Adrenal gland (tissue), 12 donors: ENCODE results near the gene NRP1. TPM values are rescaled to one million over a fixed set of nuclear protein-coding genes. Genes with fewer than 3 reads are reported as not detected.

Experiments used
- DNase-seq, 7 donors: peaks; one replicate each; pipeline ENCODE4 v3.0.0-alpha.2; 2019 to 2020
- H3K27ac ChIP-seq, 5 donors: fragments of 200-600 bp; sonication (generic) in 4 of 5; 1 replicate in 3 of 5; 2 replicates in 2 of 5; pipeline versions ENCODE4 v1.5.1 to v1.8.0; 2016 to 2020; ENCODE audit warnings: mild to moderate bottlenecking in 1 of 5
- H3K27me3 ChIP-seq: fragments of 200-600 bp; 2 replicates; pipeline ENCODE4 v1.8.0; 2021
- H3K36me3 ChIP-seq, 2 donors: fragments of 200-600 bp; replicated peaks in 1 of 2; 1 replicate in 1 of 2; 2 replicates in 1 of 2; pipeline versions ENCODE4 v1.5.1 to v1.8.0; 2018 to 2022
- H3K4me1 ChIP-seq, 2 donors: fragments of 200-600 bp; replicated peaks in 1 of 2; 1 replicate in 1 of 2; 2 replicates in 1 of 2; pipeline versions ENCODE4 v1.5.1 to v1.8.0; 2018 to 2021
- H3K4me3 ChIP-seq, 4 donors: fragments of 200-600 bp; sonication (generic) in 3 of 4; one replicate each; pipeline ENCODE4 v1.5.1; 2016 to 2018
- H3K9me3 ChIP-seq, 3 donors: fragments of 200-600 bp; sonication (generic) in 1 of 3; replicated peaks in 1 of 3; 1 replicate in 2 of 3; 2 replicates in 1 of 3; pipeline versions ENCODE4 v1.5.1 to v1.8.0; 2016 to 2021
- CTCF ChIP-seq, 6 experiments: fragments of 450-650 bp in 4 of 6; fragments of 200-600 bp in 2 of 6; sonication (generic) in 1 of 6; IDR thresholded peaks; 1 replicate in 5 of 6; 2 replicates in 1 of 6; pipeline versions ENCODE4 v1.5.1 to v1.8.0; 2016 to 2021; ENCODE audit warnings: antibody characterized with exemption in 6 of 6, mild to moderate bottlenecking in 2 of 6, moderate library complexity in 1 of 6
- POLR2A ChIP-seq, 2 donors: fragments of 450-650 bp; IDR thresholded peaks; one replicate each; pipeline ENCODE4 v1.6.1; 2017; ENCODE audit warnings: antibody characterized with exemption in 2 of 2, mild to moderate bottlenecking in 2 of 2, moderate library complexity in 1 of 2
- WGBS, 4 donors: extraction: QIAGEN DNeasy Blood & Tissue Kit in 2 of 4; methylation state at CpG; one replicate each; pipeline versions ENCODE4 v1.1.5 to v1.1.7; 2013 to 2017; 5-methylcytosine and 5-hydroxymethylcytosine counted together
- intact Hi-C, 2 donors: fragments of 100-400 bp; cut with DNase I; formaldehyde crosslinking; loops; one replicate each; pipeline versions ENCODE4 v1.14.1 to v1.15.0; 2022 to 2023
- polyA plus RNA-seq, 3 donors: library from polyadenylated mRNA; stranded (reverse); fragments of 200-250 nt in 2 of 3; fragments of 350-450 nt in 1 of 3; fragmentation: Illumina TruSeq in 1 of 3; extraction: RNeasy Lipid Tissue Mini Kit (QIAGEN cat#74804) in 1 of 3; gene quantifications; one replicate each; pipeline ENCODE4 v1.2.3, GENCODE V29; 2013 to 2014
- total RNA-seq, 9 donors: library from RNA; depleted of rRNA in 4 of 9; stranded (reverse); fragments of >200 nt in 4 of 9; fragments of 120-200 nt in 1 of 9; fragmentation: NEBNext Ultra II Directional in 1 of 9; extraction: Animal tissue kit (Norgen Biotek cat#: 25700) in 1 of 9; gene quantifications; one replicate each; pipeline versions ENCODE4 v1.1.0 to v1.2.4, GENCODE V29; 2013 to 2023
- donor health status: healthy with polysubstance abuse.
- donor health status: Bipolar disorder and iron deficiency.
- donor health status: DM: yes; HTN: yes; CAD: no.
- donor health status: DM: no; HTN: no; CAD: no.
- donor health status: DM: no; HTN: no; CAD: no.
- donor health status: DM: yes; HTN: yes; CAD: no.

NRP1 gene
- total and polyA plus RNA-seq, 12 donors = 20.2 to 151 (median 92.1) TPM

GRCh38 chr10:33327751-33328150, 6.7 kb downstream of the NRP1 start:
- no peak overlapping the region for H3K4me3 ChIP-seq
- H3K27me3 ChIP-seq = no peaks in the 10 kb centered on the region
- H3K27ac ChIP-seq = no peak overlapping the region
- H3K36me3 ChIP-seq = peaks cover 0 to 22% of the 10 kb centered on the region in 2 donors
- intact Hi-C loops = no loop called here
- no peak for DNase-seq
- H3K4me1 ChIP-seq = peaks cover 0 to 65% of the 10 kb centered on the region in 2 donors
- TF ChIP-seq CTCF (IDR thresholded peaks at IDR 0.05) = peak in 1 of 6 experiments; percentile 3
- no peak for TF ChIP-seq POLR2A (IDR thresholded peaks at IDR 0.05)
- no peaks in the 10 kb centered on the region for H3K9me3 ChIP-seq

GRCh38 chr10:33326933-33327332, 7.5 kb downstream of the NRP1 start:
- peaks cover 0 to 69% of the 10 kb centered on the region in 2 donors for H3K4me1 ChIP-seq
- 51 to 77% (median 64%) methylated on average over 2 of the region's 2 CpGs for WGBS, 4 donors
- no peak for TF ChIP-seq CTCF (IDR thresholded peaks at IDR 0.05)
- no peak for TF ChIP-seq POLR2A (IDR thresholded peaks at IDR 0.05)
- H3K36me3 ChIP-seq = peaks cover 0 to 25% of the 10 kb centered on the region in 2 donors
- no peak for DNase-seq
- H3K27me3 ChIP-seq = no peaks in the 10 kb centered on the region
- intact Hi-C loops = no loop called here
- no peaks in the 10 kb centered on the region for H3K9me3 ChIP-seq
- no peak overlapping the region for H3K27ac ChIP-seq
- H3K4me3 ChIP-seq = peak overlapping the region in 1 of 4 donors; percentile 15

GRCh38 chr10:33325929-33326328, 8.5 kb downstream of the NRP1 start:
- Histone ChIP-seq H3K27ac (no peak overlapping the region), H3K9me3 (no peaks in the 10 kb centered on the region), H3K4me3 (no peak overlapping the region), H3K4me1 (peaks cover 0 to 67% of the 10 kb centered on the region in 2 donors), H3K36me3 (peaks cover 0 to 27% of the 10 kb centered on the region in 2 donors), H3K27me3 (no peaks in the 10 kb centered on the region)
- WGBS, 4 donors = 62 to 79% (median 75%) methylated on average over 2 of the region's 2 CpGs
- intact Hi-C loops = no loop called here
- DNase-seq = no peak
- TF ChIP-seq CTCF (IDR thresholded peaks at IDR 0.05) = no peak
- no peak for TF ChIP-seq POLR2A (IDR thresholded peaks at IDR 0.05)

GRCh38 chr10:33323721-33324120, 10.7 kb downstream of the NRP1 start:
- H3K27me3 ChIP-seq = no peaks in the 10 kb centered on the region
- H3K9me3 ChIP-seq = no peaks in the 10 kb centered on the region
- no peak for DNase-seq
- WGBS, 4 donors = 76 to 79% (median 77%) methylated on average over 6 of the region's 6 CpGs
- TF ChIP-seq CTCF (IDR thresholded peaks at IDR 0.05) (no peak), POLR2A (IDR thresholded peaks at IDR 0.05) (no peak)
- intact Hi-C loops = no loop called here
- H3K36me3 ChIP-seq = peaks cover 0 to 12% of the 10 kb centered on the region in 2 donors
- no peak overlapping the region for H3K27ac ChIP-seq
- no peak overlapping the region for H3K4me3 ChIP-seq
- peaks cover 0 to 49% of the 10 kb centered on the region in 2 donors for H3K4me1 ChIP-seq
